Panc1 (cell line): ENCODE data around the gene CHST11. TPM values are rescaled to one million over a fixed set of nuclear protein-coding genes. Genes with fewer than 3 reads are reported as not detected.

Experiments used
- ATAC-seq: fragments of 200-7000 bp; cut with Tn5 transposase; 2 replicates; pipeline ENCODE4 v1.9.1; 2020; ENCODE audit warnings: mild to moderate bottlenecking, moderate library complexity
- BruUV-seq: library from RNA; stranded (reverse); fragments of 400-500 nt; replicated peaks from 2 replicates; lab custom pipeline; 2021; lab: Mats Ljungman, UMichigan
- CTCF ChIA-PET: fragments of 300-600 bp; sonication (Branson Sonifier 250); formaldehyde crosslinking; loops from one replicate; lab custom pipeline; 2022; ENCODE audit warnings: antibody characterized with exemption; lab: Charles Lee
- POLR2A ChIA-PET: fragments of 300-600 bp; sonication (Branson Sonifier 250); formaldehyde crosslinking; loops from one replicate; lab custom pipeline; 2022; ENCODE audit warnings: antibody characterized with exemption; lab: Charles Lee
- DNase-seq: peaks from one replicate; pipeline ENCODE4 v3.0.0-alpha.2; 2010; ENCODE audit warnings: low read depth, low spot score
- H3K27ac ChIP-seq: 2 replicates; pipeline ENCODE4 v1.5.1; 2011; ENCODE audit warnings: mild to moderate bottlenecking, low read length, inconsistent platforms
- H3K27me3 ChIP-seq: fragments of 200-500 bp; sonication (Bioruptor generic); 2 replicates; pipeline ENCODE4 v1.6.0; 2014; ENCODE audit warnings: low read length, inconsistent platforms; ENCODE audit not compliant: control insufficient read depth, insufficient read depth
- H3K36me3 ChIP-seq: fragments of 200-500 bp; sonication (Bioruptor generic); 2 replicates; pipeline ENCODE4 v1.5.1; 2014; ENCODE audit warnings: inconsistent platforms, mild to moderate bottlenecking, low read length, moderate library complexity; ENCODE audit not compliant: control insufficient read depth, insufficient read depth
- H3K4me1 ChIP-seq: 2 replicates; pipeline ENCODE4 v1.5.1; 2011; ENCODE audit warnings: inconsistent platforms, mild to moderate bottlenecking, low read length, moderate library complexity; ENCODE audit not compliant: control insufficient read depth, insufficient read depth
- H3K4me3 ChIP-seq, 2 experiments: 2 replicates each; pipeline ENCODE4 v1.5.1; 2011 to 2012; ENCODE audit warnings: low read depth in 2 of 2, low read length in 2 of 2, mild to moderate bottlenecking in 2 of 2, inconsistent platforms in 1 of 2, moderate library complexity in 1 of 2
- H3K9me3 ChIP-seq: fragments of 200-500 bp; sonication (Bioruptor generic); 2 replicates; pipeline ENCODE4 v1.5.1; 2014; ENCODE audit warnings: low read depth, mild to moderate bottlenecking, inconsistent platforms, low read length, moderate library complexity; ENCODE audit not compliant: control insufficient read depth, insufficient read depth
- CTCF ChIP-seq: fragments of 450-650 bp; IDR thresholded peaks from 2 replicates; pipeline ENCODE4 v1.5.1; 2017; ENCODE audit warnings: mild to moderate bottlenecking
- POLR2AphosphoS5 ChIP-seq: IDR thresholded peaks from 2 replicates; pipeline ENCODE4 v1.6.1; 2012; ENCODE audit warnings: mild to moderate bottlenecking, low read depth, low read length, moderate library complexity
- SIN3A ChIP-seq: IDR thresholded peaks from 2 replicates; pipeline ENCODE4 v1.6.1; 2012; ENCODE audit warnings: low read depth, mild to moderate bottlenecking, low read length, moderate library complexity, borderline replicate concordance; ENCODE audit not compliant: insufficient read depth
- TCF7L2 ChIP-seq: IDR thresholded peaks from 2 replicates; pipeline ENCODE4 v1.6.1; 2011; ENCODE audit warnings: mild to moderate bottlenecking, low read depth, low read length, inconsistent platforms
- in situ Hi-C: cut with HindIII; loops from 2 replicates; pipeline ENCODE4 v1.10.0; 2016; ENCODE audit warnings: low sequenced_read_pairs, low pct_unique_long_range_greater_than_20kb
- intact Hi-C: fragments of 100-400 bp; cut with micrococcal nuclease; formaldehyde crosslinking; loops from one replicate; pipeline ENCODE4 v1.10.0; 2022; ENCODE audit not compliant: unreplicated experiment
- total RNA-seq: library from RNA; stranded (reverse); gene quantifications from one replicate; pipeline ENCODE4 v1.2.1, GENCODE V29; 2021; ENCODE audit not compliant: unreplicated experiment
- TF ChIP-seq, protein P1 (sequence below), 2 experiments: IDR thresholded peaks; 2 replicates each; pipeline ENCODE4 v1.6.1; 2011 to 2012; ENCODE audit warnings: low read depth in 2 of 2, control low read depth in 1 of 2, low read length in 1 of 2, mild to moderate bottlenecking in 1 of 2, moderate library complexity in 1 of 2; ENCODE audit not compliant: insufficient read depth in 1 of 2

The CHST11 gene
- total RNA-seq, 1 experiment from 2014 or later, result 11.4 TPM

DNA sequence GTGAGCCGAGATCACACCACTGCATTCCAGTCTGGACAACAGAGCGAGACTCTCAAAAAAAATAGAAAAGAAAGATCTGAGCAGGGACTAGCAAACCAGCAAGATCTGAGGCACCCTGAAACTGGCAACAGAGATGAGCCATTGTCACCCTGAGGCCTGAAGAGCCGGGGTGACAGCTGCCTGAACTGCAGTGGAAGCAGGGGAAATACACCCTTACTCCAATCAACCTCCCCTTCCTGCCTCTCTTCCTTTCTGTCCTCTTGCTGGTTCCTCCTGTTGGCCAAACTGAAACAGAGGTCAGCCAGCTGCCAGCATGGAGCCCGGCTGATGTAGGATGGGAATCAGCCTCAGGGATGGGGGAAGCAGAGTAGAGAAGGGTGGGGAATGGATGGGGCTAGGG, 192.0 kb downstream of the CHST11 start:
- H3K27ac ChIP-seq, result no peak overlapping the region
- intact Hi-C loops, result no loop called here
- CTCF ChIA-PET, result no interaction called here

DNA sequence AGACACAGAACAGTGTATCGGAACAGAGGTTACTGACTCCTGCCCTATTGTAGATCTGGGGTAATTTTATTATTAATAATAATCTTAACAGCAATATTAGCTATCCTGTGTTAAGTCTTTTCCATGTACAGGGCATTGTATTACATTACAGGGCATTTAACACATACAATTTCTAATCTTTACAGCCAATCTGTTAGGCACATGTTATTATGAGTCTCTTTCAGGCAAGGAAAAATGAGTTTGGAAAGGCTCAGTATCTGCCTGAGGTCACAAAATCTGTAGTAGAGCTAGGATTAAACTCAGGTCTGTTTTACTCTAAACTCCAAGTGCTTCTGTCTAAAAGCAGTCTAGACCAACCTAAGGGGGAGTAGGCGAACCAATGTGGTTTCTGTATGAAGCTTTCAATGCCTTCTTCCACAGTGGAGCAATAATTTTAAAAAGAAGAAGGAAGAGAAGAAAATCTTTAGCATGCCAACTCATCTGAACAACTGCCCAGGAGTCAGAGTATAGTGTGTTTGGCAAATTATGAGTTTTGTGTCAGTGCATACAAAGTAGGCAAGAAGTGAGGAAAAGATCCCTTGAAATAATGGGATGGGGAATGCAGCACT, 192.6 kb downstream of the CHST11 start:
- H3K9me3 ChIP-seq, result no peaks in the 10 kb centered on the region
- TF ChIP-seq POLR2AphosphoS5 (no peak), TCF7L2 (no peak), CTCF (no peak), SIN3A (no peak)
- TF ChIP-seq, protein P1, sequence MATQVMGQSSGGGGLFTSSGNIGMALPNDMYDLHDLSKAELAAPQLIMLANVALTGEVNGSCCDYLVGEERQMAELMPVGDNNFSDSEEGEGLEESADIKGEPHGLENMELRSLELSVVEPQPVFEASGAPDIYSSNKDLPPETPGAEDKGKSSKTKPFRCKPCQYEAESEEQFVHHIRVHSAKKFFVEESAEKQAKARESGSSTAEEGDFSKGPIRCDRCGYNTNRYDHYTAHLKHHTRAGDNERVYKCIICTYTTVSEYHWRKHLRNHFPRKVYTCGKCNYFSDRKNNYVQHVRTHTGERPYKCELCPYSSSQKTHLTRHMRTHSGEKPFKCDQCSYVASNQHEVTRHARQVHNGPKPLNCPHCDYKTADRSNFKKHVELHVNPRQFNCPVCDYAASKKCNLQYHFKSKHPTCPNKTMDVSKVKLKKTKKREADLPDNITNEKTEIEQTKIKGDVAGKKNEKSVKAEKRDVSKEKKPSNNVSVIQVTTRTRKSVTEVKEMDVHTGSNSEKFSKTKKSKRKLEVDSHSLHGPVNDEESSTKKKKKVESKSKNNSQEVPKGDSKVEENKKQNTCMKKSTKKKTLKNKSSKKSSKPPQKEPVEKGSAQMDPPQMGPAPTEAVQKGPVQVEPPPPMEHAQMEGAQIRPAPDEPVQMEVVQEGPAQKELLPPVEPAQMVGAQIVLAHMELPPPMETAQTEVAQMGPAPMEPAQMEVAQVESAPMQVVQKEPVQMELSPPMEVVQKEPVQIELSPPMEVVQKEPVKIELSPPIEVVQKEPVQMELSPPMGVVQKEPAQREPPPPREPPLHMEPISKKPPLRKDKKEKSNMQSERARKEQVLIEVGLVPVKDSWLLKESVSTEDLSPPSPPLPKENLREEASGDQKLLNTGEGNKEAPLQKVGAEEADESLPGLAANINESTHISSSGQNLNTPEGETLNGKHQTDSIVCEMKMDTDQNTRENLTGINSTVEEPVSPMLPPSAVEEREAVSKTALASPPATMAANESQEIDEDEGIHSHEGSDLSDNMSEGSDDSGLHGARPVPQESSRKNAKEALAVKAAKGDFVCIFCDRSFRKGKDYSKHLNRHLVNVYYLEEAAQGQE (IDR thresholded peaks at IDR 0.05; ENCODE audit: insufficient read depth in 1 of 2, low read depth in 2 of 2, low read length in 1 of 2), result no peak
- H3K36me3 ChIP-seq, result no peaks in the 10 kb centered on the region
- in situ Hi-C loops (no loop called here), intact Hi-C loops (no loop called here)
- no peaks in the 10 kb centered on the region; the same call in 1 of the 2 replicates for H3K27me3 ChIP-seq
- POLR2A ChIA-PET, result no interaction called here
- no peak overlapping the region for H3K4me3 ChIP-seq
- CTCF ChIA-PET, result no interaction called here
- no peak for ATAC-seq
- DNase-seq, result no peak
- BruUV-seq, result no TSS peak
- H3K27ac ChIP-seq, result no peak overlapping the region
- no peaks in the 10 kb centered on the region for H3K4me1 ChIP-seq

More for the DNA sequence above, 192.0 kb downstream of the CHST11 start:
- POLR2A ChIA-PET, result no interaction called here
- Histone ChIP-seq H3K4me3 (no peak overlapping the region), H3K36me3 (no peaks in the 10 kb centered on the region), H3K4me1 (no peaks in the 10 kb centered on the region), H3K27me3 (no peaks in the 10 kb centered on the region; the same call in 1 of the 2 replicates), H3K9me3 (no peaks in the 10 kb centered on the region)
- ATAC-seq (no peak), DNase-seq (no peak)
- no peak for TF ChIP-seq SIN3A
- TF ChIP-seq, protein P1 (IDR thresholded peaks at IDR 0.05; ENCODE audit: insufficient read depth in 1 of 2, low read depth in 2 of 2, low read length in 1 of 2), result no peak
- TF ChIP-seq TCF7L2, result no peak
- TF ChIP-seq CTCF, result no peak
- TF ChIP-seq POLR2AphosphoS5, result no peak
- in situ Hi-C loops, result no loop called here
- BruUV-seq, result no TSS peak
